H1 (cell line): ENCODE results near the gene PSPC1. TPM values are rescaled to one million over a fixed set of nuclear protein-coding genes. Genes with fewer than 3 reads are reported as not detected.

Experiments used
- BACH1 ChIP-seq: IDR thresholded peaks from 2 replicates; pipeline ENCODE4 v1.6.1; 2012; ENCODE audit warnings: low read length, improper control_type of control experiment
- CTBP2 ChIP-seq: IDR thresholded peaks from 2 replicates; pipeline ENCODE4 v1.7.0; 2011; ENCODE audit warnings: borderline replicate concordance, mild to moderate bottlenecking, moderate library complexity, mixed read lengths, low read length; ENCODE audit not compliant: insufficient read depth, insufficient read length
- GABPA ChIP-seq: IDR thresholded peaks from 2 replicates; pipeline ENCODE4 v1.6.1; 2011; ENCODE audit warnings: mild to moderate bottlenecking, low read length, moderate library complexity, borderline replicate concordance; ENCODE audit not compliant: insufficient read depth
- polyA plus RNA-seq, 7 experiments: library from polyadenylated mRNA; depleted of rRNA in 3 of 7; stranded (reverse) in 5 of 7; unstranded in 2 of 7; fragments of >200 nt in 5 of 7; fragments of 200-250 nt in 2 of 7; gene quantifications; 1 replicate in 5 of 7; 2 replicates in 1 of 7; 4 replicates in 1 of 7; pipeline versions ENCODE4 v1.2.1 to v1.2.3, GENCODE V29; 2011 to 2013; ENCODE audit warnings: missing spikeins in 2 of 7, mixed read lengths in 2 of 7
- total RNA-seq: library from RNA; stranded (reverse); fragmentation: NEBNext Ultra II Directional; extraction: Animal tissue kit (Norgen Biotek cat#: 25700); gene quantifications from 2 replicates; pipeline ENCODE4 v1.2.1, GENCODE V29; 2021
- TF ChIP-seq, protein P1 (sequence below): fragments of 300-600 bp; sonication (generic); IDR thresholded peaks from 2 replicates; pipeline ENCODE4 v1.7.1; 2012; ENCODE audit warnings: low read length, moderate library complexity, mild to moderate bottlenecking, inconsistent platforms; ENCODE audit not compliant: insufficient replicate concordance

The PSPC1 gene
- total and polyA plus RNA-seq, 2 of the 8 experiments (the other 6 are each of a cell fraction or from before 2014, with no cell fraction given), result 53.4 to 97.4 TPM

DNA sequence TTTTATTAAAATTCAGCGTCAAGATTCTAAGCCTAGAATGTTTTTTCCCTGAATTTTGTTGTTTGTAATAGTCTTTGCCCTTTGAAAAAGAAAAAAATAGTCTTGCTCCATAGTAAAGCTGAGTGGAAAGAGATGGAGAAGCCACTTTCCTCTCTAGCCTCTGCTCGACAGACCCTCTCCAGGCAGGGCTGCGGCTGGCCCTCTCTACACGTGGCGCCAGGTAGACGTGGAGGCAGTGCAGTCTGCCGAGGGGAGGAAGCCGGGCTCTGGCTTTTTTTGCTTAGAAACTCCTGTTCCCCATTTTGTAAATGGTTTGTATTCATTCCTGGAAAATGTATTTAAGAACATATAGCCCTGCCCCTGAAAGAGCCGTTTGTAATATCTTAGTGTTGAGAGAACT lies 114.0 kb downstream of the PSPC1 start (continued):
- TF ChIP-seq, protein P1, sequence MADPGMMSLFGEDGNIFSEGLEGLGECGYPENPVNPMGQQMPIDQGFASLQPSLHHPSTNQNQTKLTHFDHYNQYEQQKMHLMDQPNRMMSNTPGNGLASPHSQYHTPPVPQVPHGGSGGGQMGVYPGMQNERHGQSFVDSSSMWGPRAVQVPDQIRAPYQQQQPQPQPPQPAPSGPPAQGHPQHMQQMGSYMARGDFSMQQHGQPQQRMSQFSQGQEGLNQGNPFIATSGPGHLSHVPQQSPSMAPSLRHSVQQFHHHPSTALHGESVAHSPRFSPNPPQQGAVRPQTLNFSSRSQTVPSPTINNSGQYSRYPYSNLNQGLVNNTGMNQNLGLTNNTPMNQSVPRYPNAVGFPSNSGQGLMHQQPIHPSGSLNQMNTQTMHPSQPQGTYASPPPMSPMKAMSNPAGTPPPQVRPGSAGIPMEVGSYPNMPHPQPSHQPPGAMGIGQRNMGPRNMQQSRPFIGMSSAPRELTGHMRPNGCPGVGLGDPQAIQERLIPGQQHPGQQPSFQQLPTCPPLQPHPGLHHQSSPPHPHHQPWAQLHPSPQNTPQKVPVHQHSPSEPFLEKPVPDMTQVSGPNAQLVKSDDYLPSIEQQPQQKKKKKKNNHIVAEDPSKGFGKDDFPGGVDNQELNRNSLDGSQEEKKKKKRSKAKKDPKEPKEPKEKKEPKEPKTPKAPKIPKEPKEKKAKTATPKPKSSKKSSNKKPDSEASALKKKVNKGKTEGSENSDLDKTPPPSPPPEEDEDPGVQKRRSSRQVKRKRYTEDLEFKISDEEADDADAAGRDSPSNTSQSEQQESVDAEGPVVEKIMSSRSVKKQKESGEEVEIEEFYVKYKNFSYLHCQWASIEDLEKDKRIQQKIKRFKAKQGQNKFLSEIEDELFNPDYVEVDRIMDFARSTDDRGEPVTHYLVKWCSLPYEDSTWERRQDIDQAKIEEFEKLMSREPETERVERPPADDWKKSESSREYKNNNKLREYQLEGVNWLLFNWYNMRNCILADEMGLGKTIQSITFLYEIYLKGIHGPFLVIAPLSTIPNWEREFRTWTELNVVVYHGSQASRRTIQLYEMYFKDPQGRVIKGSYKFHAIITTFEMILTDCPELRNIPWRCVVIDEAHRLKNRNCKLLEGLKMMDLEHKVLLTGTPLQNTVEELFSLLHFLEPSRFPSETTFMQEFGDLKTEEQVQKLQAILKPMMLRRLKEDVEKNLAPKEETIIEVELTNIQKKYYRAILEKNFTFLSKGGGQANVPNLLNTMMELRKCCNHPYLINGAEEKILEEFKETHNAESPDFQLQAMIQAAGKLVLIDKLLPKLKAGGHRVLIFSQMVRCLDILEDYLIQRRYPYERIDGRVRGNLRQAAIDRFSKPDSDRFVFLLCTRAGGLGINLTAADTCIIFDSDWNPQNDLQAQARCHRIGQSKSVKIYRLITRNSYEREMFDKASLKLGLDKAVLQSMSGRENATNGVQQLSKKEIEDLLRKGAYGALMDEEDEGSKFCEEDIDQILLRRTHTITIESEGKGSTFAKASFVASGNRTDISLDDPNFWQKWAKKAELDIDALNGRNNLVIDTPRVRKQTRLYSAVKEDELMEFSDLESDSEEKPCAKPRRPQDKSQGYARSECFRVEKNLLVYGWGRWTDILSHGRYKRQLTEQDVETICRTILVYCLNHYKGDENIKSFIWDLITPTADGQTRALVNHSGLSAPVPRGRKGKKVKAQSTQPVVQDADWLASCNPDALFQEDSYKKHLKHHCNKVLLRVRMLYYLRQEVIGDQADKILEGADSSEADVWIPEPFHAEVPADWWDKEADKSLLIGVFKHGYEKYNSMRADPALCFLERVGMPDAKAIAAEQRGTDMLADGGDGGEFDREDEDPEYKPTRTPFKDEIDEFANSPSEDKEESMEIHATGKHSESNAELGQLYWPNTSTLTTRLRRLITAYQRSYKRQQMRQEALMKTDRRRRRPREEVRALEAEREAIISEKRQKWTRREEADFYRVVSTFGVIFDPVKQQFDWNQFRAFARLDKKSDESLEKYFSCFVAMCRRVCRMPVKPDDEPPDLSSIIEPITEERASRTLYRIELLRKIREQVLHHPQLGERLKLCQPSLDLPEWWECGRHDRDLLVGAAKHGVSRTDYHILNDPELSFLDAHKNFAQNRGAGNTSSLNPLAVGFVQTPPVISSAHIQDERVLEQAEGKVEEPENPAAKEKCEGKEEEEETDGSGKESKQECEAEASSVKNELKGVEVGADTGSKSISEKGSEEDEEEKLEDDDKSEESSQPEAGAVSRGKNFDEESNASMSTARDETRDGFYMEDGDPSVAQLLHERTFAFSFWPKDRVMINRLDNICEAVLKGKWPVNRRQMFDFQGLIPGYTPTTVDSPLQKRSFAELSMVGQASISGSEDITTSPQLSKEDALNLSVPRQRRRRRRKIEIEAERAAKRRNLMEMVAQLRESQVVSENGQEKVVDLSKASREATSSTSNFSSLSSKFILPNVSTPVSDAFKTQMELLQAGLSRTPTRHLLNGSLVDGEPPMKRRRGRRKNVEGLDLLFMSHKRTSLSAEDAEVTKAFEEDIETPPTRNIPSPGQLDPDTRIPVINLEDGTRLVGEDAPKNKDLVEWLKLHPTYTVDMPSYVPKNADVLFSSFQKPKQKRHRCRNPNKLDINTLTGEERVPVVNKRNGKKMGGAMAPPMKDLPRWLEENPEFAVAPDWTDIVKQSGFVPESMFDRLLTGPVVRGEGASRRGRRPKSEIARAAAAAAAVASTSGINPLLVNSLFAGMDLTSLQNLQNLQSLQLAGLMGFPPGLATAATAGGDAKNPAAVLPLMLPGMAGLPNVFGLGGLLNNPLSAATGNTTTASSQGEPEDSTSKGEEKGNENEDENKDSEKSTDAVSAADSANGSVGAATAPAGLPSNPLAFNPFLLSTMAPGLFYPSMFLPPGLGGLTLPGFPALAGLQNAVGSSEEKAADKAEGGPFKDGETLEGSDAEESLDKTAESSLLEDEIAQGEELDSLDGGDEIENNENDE, result no peak
- TF ChIP-seq CTBP2, result no peak
- no peak for TF ChIP-seq GABPA
- no peak for TF ChIP-seq BACH1
